ENCODE measurements around the gene ELMOD2.

Gene ELMOD2

GRCh38 chr4:140529434-140529833 lies 5.5 kb downstream of the ELMOD2 start:
- peaks cover 7% of the 10 kb centered on the region; the same call in 1 of the 2 replicates for H3K4me1 ChIP-seq (ENCODE audit: insufficient read depth, low read length)
- no peak overlapping the region for H3K9ac ChIP-seq (ENCODE audit: low read depth, low read length)
- H3K36me3 ChIP-seq (ENCODE audit: insufficient read depth, low read length): peaks cover 49% of the 10 kb centered on the region
- H3K9me3 ChIP-seq (ENCODE audit: insufficient read depth, low read depth, low read length): no peaks in the 10 kb centered on the region
- no peak overlapping the region for H3K4me3 ChIP-seq (ENCODE audit: low read length)
- no peaks in the 10 kb centered on the region for H3K27me3 ChIP-seq (ENCODE audit: insufficient read depth, low read length)
- WGBS: 97% methylated on average over 1 of the region's 1 CpG
- no peak overlapping the region for H3K27ac ChIP-seq (ENCODE audit: low read depth, low read length)

DNA sequence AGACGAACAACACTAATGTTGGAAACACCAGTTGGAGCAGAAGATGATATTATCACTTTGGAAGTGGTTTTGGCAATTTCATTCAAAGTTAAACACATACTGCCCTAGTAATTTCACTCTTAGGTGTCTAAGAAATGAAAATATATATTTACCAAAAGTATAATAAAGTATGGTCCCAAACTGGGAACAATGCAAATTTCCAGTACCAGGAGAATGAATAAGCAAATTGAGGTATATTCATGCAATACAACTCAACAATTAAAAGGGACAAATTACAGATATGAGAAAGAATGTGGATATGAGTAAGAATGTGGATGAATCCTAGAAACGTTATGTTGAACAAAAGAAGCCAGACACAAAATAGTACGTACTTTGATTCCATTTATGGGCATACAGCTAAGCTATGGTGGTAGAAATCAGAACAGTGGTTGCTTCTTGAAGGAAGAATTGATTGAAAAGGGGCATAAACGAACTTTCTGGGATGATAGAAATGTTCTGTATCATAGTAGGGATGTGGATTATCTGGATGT lies 10.0 kb downstream of the ELMOD2 start:
- H3K4me1 ChIP-seq (ENCODE audit: insufficient read depth, low read length): no peaks in the 10 kb centered on the region
- no peak overlapping the region for H3K9ac ChIP-seq (ENCODE audit: low read depth, low read length)
- peaks cover 59% of the 10 kb centered on the region for H3K36me3 ChIP-seq (ENCODE audit: insufficient read depth, low read length)
- H3K27ac ChIP-seq (ENCODE audit: low read depth, low read length): no peak overlapping the region
- 95% methylated on average over 3 of the region's 4 CpGs for WGBS
- H3K4me3 ChIP-seq (ENCODE audit: low read length): no peak overlapping the region
- H3K27me3 ChIP-seq (ENCODE audit: insufficient read depth, low read length): no peaks in the 10 kb centered on the region
- no peaks in the 10 kb centered on the region for H3K9me3 ChIP-seq (ENCODE audit: insufficient read depth, low read depth, low read length)

GRCh38 chr4:140556372-140557085 lies 32.6 kb downstream of the ELMOD2 start:
- Histone ChIP-seq H3K9ac (ENCODE audit: low read depth, low read length) (no peak overlapping the region), H3K27ac (ENCODE audit: low read depth, low read length) (no peak overlapping the region), H3K36me3 (ENCODE audit: insufficient read depth, low read length) (no peaks in the 10 kb centered on the region), H3K4me3 (ENCODE audit: low read length) (no peak overlapping the region), H3K4me1 (ENCODE audit: insufficient read depth, low read length) (peaks cover 34% of the 10 kb centered on the region), H3K27me3 (ENCODE audit: insufficient read depth, low read length) (no peaks in the 10 kb centered on the region), H3K9me3 (ENCODE audit: insufficient read depth, low read depth, low read length) (no peaks in the 10 kb centered on the region)
- 75% methylated on average over 6 of the region's 6 CpGs for WGBS

DNA sequence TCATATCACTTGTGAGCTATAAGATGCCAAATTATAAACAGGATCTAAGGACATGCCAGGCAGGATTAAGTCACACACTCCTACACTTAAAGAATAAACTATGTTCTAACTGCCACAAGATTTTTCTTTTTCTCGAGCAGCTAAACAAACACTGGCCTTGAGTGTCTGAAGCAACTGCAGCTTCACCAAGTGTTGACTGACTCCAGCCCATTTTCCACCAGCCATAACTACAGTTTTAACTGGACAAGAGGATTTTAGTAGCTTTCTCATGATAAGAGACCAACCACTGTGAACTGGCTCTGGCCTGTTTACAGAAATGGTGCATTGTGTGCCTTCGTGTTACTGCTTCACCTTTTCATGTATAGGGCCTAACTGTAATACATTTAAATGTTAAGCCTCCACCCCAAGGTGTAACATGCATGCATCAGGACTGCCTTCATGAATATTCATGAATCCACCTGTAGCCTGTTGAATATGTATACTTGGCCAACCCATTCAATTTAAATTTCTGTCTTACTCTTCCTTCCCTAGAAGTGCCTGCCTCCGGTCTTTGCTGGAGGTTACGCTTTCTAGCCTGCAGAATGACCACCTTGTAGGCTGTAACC lies 34.0 kb downstream of the ELMOD2 start:
- H3K36me3 ChIP-seq (ENCODE audit: insufficient read depth, low read length): no peaks in the 10 kb centered on the region
- peaks cover 34% of the 10 kb centered on the region for H3K4me1 ChIP-seq (ENCODE audit: insufficient read depth, low read length)
- no peak overlapping the region for H3K4me3 ChIP-seq (ENCODE audit: low read length)
- no peaks in the 10 kb centered on the region for H3K9me3 ChIP-seq (ENCODE audit: insufficient read depth, low read depth, low read length)
- peak overlapping the region; percentile 47; the same call in 1 of the 2 replicates for H3K27ac ChIP-seq (ENCODE audit: low read depth, low read length)
- no peak overlapping the region for H3K9ac ChIP-seq (ENCODE audit: low read depth, low read length)
- 52% methylated on average over 4 of the region's 4 CpGs for WGBS
- H3K27me3 ChIP-seq (ENCODE audit: insufficient read depth, low read length): no peaks in the 10 kb centered on the region

- Histone ChIP-seq H3K36me3 (ENCODE audit: insufficient read depth, low read length) (no peaks in the 10 kb centered on the region), H3K9ac (ENCODE audit: low read depth, low read length) (no peak overlapping the region), H3K4me1 (ENCODE audit: insufficient read depth, low read length) (peaks cover 34% of the 10 kb centered on the region), H3K27ac (ENCODE audit: low read depth, low read length) (no peak overlapping the region), H3K4me3 (ENCODE audit: low read length) (no peak overlapping the region), H3K27me3 (ENCODE audit: insufficient read depth, low read length) (0 out of 2 replicates have a peak, but pooled peaks cover 1% of the 10 kb centered on the region), H3K9me3 (ENCODE audit: insufficient read depth, low read depth, low read length) (no peaks in the 10 kb centered on the region)
- 93% methylated on average over 6 of the region's 6 CpGs for WGBS
Observed at GRCh38 chr4:140559696-140560095, 35.7 kb downstream of the ELMOD2 start.

DNA sequence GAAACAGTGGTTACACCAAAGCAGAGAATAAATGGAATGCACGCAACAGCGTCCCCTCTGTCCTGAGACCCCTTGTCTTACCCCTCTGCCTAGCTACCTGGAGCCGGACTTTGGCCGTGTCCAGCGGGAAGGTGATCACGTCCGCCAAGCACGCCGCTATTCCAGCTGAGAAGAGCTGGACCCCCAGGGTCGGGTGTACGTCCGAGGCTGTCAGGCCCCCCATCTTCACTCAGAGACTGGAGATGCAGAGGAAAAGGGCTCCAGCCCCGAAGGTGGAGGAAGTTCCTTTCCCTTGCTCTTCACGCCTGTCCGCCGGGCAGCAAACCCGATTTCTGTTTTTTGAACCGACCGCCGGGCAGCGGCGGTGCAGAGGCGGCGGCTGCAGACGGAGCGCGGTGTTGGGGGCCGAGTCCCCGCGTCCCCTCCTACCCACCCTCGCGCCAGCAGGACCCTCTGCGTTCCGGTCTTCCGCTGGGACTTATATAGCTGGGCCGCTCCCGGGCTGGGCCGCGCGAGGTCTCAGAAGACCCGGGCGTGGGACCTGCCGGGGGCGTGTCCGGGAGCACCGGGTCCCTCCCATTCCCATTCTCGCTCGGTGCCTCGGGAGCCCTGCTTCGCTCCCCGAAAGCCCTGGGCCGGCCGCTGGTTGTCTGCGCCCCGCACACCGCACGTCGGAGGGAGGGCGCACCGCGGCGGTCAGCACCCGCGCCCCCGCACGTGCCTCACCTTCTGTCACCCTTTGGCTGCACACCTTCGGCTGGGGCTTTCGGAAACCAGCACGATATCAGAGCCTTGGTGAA lies 44.7 kb downstream of the ELMOD2 start, which contains the start of gene UCP1:
TSS of gene UCP1 (minus strand) at position 455 of the 800 bp plus-strand sequence. CDS start at position 223, 232 bp downstream.
- Histone ChIP-seq H3K9me3 (ENCODE audit: insufficient read depth, low read depth, low read length) (0 out of 2 replicates have a peak, but pooled peaks cover 2% of the 10 kb centered on the region), H3K27ac (ENCODE audit: low read depth, low read length) (no peak within 1 kb of the TSS), H3K4me3 (ENCODE audit: low read length) (peak within 1 kb of the TSS; percentile 54), H3K27me3 (ENCODE audit: insufficient read depth, low read length) (peaks cover 74% of the 10 kb centered on the region), H3K4me1 (ENCODE audit: insufficient read depth, low read length) (peaks cover 3% of the 10 kb centered on the region), H3K9ac (ENCODE audit: low read depth, low read length) (peak within 1 kb of the TSS; percentile 13; the same call in 1 of the 2 replicates), H3K36me3 (ENCODE audit: insufficient read depth, low read length) (no peaks in the 10 kb centered on the region)
- 1% methylated on average over 69 of the region's 69 CpGs for WGBS

DNA sequence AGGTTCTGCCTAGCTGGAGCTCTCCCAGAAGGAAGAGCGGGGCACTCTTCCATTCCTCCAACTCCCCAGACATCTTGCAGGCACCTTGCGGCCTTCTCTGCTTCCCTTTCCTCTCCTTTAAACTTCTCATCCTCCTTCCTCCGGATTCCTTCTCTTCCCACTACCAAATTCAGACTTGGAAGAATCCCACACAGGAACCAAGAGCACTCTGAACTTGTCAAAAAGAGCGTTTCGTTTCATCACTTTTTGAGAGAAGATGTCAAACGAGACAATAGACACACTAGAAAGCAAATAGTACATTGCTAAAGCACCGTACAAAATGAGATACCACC lies 45.3 kb downstream of the ELMOD2 start:
- Histone ChIP-seq H3K9me3 (ENCODE audit: insufficient read depth, low read depth, low read length) (0 out of 2 replicates have a peak, but pooled peaks cover 2% of the 10 kb centered on the region), H3K27me3 (ENCODE audit: insufficient read depth, low read length) (peaks cover 74% of the 10 kb centered on the region), H3K9ac (ENCODE audit: low read depth, low read length) (no peak overlapping the region), H3K27ac (ENCODE audit: low read depth, low read length) (no peak overlapping the region), H3K4me3 (ENCODE audit: low read length) (peak overlapping the region; percentile 54), H3K36me3 (ENCODE audit: insufficient read depth, low read length) (no peaks in the 10 kb centered on the region), H3K4me1 (ENCODE audit: insufficient read depth, low read length) (peaks cover 3% of the 10 kb centered on the region)
- 57% methylated on average over 7 of the region's 7 CpGs for WGBS

GRCh38 chr4:140571620-140572019 lies 47.7 kb downstream of the ELMOD2 start:
- Histone ChIP-seq H3K27ac (ENCODE audit: low read depth, low read length) (no peak overlapping the region), H3K4me3 (ENCODE audit: low read length) (no peak overlapping the region), H3K4me1 (ENCODE audit: insufficient read depth, low read length) (peaks cover 3% of the 10 kb centered on the region), H3K27me3 (ENCODE audit: insufficient read depth, low read length) (peaks cover 53% of the 10 kb centered on the region), H3K9ac (ENCODE audit: low read depth, low read length) (no peak overlapping the region), H3K9me3 (ENCODE audit: insufficient read depth, low read depth, low read length) (0 out of 2 replicates have a peak, but pooled peaks cover 2% of the 10 kb centered on the region), H3K36me3 (ENCODE audit: insufficient read depth, low read length) (no peaks in the 10 kb centered on the region)
- WGBS: 100% methylated on average over 1 of the region's 2 CpGs

DNA sequence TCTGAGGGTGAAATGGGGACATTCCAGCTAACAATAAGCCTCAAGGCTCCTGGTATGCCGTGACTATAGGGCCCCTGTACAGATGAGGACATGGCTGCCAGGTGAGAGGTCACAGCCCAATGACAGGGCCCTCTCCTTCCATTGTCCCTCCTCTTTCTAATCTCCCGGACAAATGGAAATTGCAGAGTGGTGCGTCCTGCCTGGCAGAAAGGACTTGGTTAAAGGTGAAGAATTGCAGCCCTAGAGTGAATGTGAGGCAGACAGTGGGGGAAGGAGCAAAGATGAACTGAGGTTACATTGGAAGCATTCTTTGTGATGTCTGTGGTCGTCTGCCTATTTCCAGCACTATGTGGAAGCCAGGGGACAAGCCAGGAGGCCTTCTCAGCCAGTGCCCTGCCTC lies 51.5 kb downstream of the ELMOD2 start:
- WGBS: 87% methylated on average over 4 of the region's 4 CpGs
- H3K27me3 ChIP-seq (ENCODE audit: insufficient read depth, low read length): peaks cover 15% of the 10 kb centered on the region

DNA sequence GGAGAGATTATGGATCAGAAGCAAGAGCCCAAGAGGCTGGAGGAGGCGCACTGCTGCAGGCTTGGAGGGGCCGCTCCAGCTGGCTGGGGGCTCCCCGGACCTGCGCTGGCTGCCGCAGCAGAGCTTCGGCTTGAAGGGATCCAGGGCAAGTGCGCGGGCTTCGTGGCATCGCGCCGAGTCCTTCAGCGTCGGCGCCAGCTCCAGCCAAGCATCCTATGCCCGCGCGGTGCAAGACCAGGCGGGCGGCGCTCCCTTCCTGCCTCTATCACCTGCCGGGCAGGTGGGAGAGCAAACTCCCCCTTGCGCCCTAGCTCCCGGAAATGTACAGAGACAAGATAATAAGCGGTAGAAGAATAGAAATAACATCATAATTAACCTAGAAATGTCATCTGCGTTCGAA lies 55.3 kb downstream of the ELMOD2 start:
- Histone ChIP-seq H3K4me3 (ENCODE audit: low read length) (no peak overlapping the region), H3K27me3 (ENCODE audit: insufficient read depth, low read length) (no peaks in the 10 kb centered on the region)

More for the DNA sequence above, 51.5 kb downstream of the ELMOD2 start:
- no peaks in the 10 kb centered on the region; the same call in 1 of the 2 replicates for H3K4me1 ChIP-seq (ENCODE audit: insufficient read depth, low read length)
- H3K9ac ChIP-seq (ENCODE audit: low read depth, low read length): no peak overlapping the region
- H3K36me3 ChIP-seq (ENCODE audit: insufficient read depth, low read length): no peaks in the 10 kb centered on the region
- no peak overlapping the region for H3K4me3 ChIP-seq (ENCODE audit: low read length)
- H3K9me3 ChIP-seq (ENCODE audit: insufficient read depth, low read depth, low read length): 0 out of 2 replicates have a peak, but pooled peaks cover 2% of the 10 kb centered on the region
- H3K27ac ChIP-seq (ENCODE audit: low read depth, low read length): no peak overlapping the region

GRCh38 chr4:140581078-140581477 lies 57.1 kb downstream of the ELMOD2 start:
- Histone ChIP-seq H3K27me3 (ENCODE audit: insufficient read depth, low read length) (no peaks in the 10 kb centered on the region), H3K4me1 (ENCODE audit: insufficient read depth, low read length) (no peaks in the 10 kb centered on the region), H3K9ac (ENCODE audit: low read depth, low read length) (no peak overlapping the region), H3K27ac (ENCODE audit: low read depth, low read length) (no peak overlapping the region), H3K9me3 (ENCODE audit: insufficient read depth, low read depth, low read length) (no peaks in the 10 kb centered on the region), H3K4me3 (ENCODE audit: low read length) (no peak overlapping the region), H3K36me3 (ENCODE audit: insufficient read depth, low read length) (no peaks in the 10 kb centered on the region)
- 88% methylated on average over 2 of the region's 3 CpGs for WGBS

More for the DNA sequence above, 55.3 kb downstream of the ELMOD2 start:
- no peak overlapping the region for H3K27ac ChIP-seq (ENCODE audit: low read depth, low read length)
- no peaks in the 10 kb centered on the region; the same call in 1 of the 2 replicates for H3K4me1 ChIP-seq (ENCODE audit: insufficient read depth, low read length)
- H3K36me3 ChIP-seq (ENCODE audit: insufficient read depth, low read length): no peaks in the 10 kb centered on the region
- no peaks in the 10 kb centered on the region for H3K9me3 ChIP-seq (ENCODE audit: insufficient read depth, low read depth, low read length)
- WGBS: 94% methylated on average over 27 of the region's 27 CpGs
- no peak overlapping the region for H3K9ac ChIP-seq (ENCODE audit: low read depth, low read length)

All from HUES64 (cell line).